ENCODE data around the gene CLIP1.
"Not testable (repeated sequence)": the region's sequence is repeated elsewhere in the genome, so short reads cannot be mapped to it uniquely, and the experiment has no call there.

The CLIP1 gene

DNA sequence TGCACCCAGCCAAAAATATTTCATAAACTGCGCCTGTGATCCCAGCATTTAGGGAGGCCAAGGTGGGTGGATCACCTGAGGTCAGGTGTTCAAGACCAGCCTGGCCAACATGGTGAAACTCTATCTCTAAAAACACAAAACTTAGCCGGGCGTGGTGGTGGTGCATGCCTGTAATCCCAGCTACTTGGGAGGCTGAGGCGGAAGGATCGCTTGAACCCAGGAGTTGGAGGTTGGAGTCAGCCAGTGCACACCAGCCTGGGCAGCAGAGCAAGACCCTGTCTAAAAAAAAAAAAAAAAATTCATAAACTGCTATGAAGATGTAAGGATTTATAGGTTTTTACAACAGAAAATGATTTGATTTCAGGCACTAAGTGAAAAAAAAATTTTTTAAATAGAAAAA is 6.6 kb upstream of the CLIP1 start:
- DNase-seq = not testable (repeated sequence)

DNA sequence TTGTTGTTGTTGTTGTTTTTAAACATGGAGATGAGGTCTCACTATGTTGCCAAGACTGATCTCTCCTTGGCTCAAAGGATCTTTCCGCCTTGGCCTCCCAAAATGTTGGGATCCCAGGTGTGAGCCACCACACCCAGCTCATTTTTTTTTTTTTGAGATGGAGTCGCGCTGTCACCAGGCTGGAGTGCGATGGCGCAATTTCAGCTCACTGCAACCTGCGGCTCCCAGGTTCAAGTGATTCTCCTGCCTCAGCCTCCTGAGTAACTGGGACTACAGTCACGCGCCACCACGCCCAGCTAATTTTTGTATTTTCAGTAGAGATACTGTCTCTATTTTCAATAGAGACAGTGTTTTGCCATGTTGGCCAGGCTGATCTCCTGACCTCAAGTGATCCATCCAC is 4.9 kb upstream of the CLIP1 start:
- no peak for DNase-seq

GRCh38 chr12:122423258-122424165 is 1.0 kb upstream of the CLIP1 start:
- peak; percentile 35 to 38 for DNase-seq

DNA sequence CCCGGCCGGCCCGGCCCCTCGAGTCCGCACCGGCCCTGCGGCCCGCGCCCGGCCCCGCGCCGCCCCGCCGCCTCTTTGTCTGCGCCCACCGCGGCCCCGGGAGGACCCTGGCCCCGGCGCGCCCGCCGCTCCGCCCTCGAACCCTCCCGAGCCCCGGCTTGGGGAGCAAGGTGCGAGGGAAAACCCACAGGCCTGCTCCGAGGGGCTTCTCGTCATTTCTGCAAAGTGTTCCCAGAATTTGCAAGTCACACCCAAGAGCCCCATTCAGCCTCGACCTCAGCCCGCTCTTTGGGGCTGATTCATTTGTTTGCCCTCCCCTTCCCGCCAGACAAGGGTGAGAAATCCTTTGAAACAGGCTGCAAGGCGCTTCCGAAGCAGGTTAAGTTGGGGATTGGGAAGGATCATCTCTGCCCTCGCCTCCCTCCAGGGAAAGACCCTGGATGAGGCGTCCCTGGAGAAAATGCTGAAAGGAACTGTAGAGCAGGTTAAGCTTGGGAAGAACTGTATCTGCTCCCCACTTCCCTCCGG is 325 bp upstream of the CLIP1 start:
- peak; percentile 37 to 45 for DNase-seq

- DNase-seq = no peak
Measured at GRCh38 chr12:122421187-122421820, 1.2 kb downstream of the CLIP1 start.

- DNase-seq = no peak
Measured at GRCh38 chr12:122420471-122421162, 1.9 kb downstream of the CLIP1 start.

- not testable (repeated sequence) for DNase-seq
Measured at GRCh38 chr12:122419094-122419493, 3.4 kb downstream of the CLIP1 start.

- not testable (repeated sequence) for DNase-seq
Measured at GRCh38 chr12:122415665-122416064, 6.8 kb downstream of the CLIP1 start.

DNA sequence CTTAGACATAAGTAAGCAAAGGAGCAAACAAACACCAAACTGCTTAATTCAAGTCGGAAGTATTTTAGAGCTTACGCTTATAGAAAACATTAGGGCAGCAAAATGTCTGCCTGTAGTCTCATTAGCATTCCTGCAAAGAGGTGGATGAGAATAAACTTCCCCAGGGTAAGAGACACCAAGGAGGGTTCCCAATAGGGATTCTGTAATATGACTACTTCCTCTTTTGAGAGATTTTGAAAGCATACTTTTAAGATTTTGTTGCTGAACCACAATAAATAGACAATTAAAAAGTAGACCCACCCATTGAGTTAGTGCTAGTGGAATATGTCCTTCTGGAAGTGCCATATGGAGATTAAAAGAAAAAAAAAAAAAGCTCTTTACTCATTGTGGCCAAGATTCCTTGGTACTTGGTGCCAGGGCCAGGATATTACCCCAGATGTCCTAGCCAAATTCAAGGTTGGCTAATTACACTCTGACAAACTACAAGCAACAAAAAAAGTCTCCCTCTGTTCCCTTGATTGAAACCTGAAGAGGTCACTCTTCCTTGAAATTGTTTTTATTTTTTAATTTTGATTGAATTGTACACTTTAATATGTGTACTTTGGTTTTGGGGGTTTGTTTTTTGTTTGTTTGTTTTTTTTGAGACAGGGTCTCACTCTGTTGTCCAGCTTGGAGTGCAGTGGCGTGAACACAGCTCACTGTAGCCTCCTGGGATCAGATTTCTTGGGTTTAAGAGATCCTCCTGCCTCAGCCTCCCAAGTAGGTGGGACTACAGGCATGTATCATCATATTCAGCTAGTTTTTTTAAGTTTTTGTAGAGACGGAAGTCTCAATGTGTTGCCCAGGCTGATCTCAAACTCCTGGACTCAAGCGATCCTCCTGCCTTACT is 8.7 kb downstream of the CLIP1 start:
- DNase-seq = no peak

DNA sequence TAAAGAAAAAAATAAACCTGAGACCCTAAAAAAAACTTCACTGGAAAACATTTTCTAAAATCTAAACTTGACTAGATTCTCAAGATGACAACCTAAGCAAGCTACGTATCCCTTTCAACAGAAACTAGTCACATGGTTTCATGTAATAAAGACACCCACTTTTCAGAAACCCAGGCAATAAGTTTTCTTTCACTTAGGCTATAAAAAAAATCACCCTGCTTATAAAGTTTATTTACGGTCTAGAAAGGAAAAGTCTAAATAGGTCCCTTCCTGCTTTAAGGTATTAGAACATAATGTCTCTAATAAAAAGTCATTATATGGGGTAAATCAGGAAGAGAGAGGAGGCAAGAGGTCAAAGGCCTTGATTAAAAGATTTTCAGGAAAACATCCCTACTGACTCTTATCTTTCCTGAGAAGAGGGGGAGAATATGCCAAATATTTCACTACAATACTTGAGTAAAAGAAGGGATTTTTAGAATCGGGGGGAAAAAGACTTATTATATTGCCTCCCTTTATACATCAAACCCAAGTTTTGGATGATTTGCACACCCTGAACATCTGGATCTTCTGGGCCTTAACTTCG is 9.5 kb downstream of the CLIP1 start:
- no peak for DNase-seq

DNA sequence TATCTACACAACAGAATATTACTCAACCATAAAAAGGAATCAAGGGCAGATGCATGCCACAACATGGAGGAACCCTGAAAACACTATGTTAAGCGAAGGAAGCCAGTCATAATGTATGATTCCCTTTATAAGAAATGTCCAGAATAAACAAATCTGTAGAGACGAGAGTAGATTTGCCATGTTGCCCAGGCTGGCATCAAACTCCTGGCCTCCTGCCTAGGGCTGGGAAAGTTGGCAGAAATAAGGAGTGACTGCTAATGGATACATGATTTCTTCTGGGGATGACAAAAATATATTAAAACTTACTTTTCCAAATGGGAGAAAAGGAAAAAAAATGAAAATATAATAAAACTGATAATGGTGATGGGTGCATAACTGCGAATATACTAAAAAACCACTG is 10.9 kb downstream of the CLIP1 start:
- DNase-seq = no peak

DNA sequence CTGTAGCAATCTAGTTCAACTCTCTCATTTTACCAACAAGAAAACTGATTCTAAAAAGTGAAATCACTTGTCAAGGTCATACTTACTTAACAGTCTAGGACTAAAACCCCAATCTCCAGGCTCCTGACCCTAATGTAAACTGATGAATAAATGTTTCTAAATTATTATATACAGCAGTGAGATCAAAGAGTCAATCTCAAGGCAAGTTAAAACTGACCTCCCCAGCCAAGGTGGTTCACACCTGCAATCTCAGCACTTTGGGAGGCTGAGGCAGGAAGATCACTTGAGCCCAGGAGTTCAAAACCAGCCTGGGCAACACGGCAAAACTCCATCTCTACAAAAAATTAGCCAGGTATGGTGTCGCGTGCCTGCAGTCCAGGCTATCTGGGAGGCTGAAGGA is 15.3 kb downstream of the CLIP1 start:
- no peak for DNase-seq

DNA sequence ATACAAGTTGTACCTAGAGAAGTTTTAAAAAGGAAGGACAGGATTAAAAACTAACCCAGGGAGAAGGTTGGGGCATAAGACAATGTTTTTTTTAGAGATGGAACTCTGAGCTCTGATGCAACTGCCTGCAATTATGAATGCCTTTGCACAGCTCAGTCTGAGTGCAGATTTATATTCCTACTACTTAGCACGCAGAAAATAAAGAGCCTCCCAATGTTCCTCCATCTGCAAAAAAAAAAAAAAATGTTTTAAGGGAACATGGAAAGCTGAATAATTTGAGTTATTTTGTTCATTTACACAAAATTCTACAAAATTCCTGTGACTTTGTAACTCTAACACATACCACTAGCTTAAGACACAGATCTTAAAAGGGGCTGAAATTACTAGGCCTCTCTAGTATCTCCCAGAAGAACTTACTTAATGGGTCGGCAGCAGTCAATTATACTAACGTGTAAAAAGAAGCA is 15.7 kb downstream of the CLIP1 start:
- no peak for DNase-seq

GRCh38 chr12:122403831-122404230 is 18.6 kb downstream of the CLIP1 start:
- no peak for DNase-seq

GRCh38 chr12:122403115-122403770 is 19.2 kb downstream of the CLIP1 start:
- DNase-seq = no peak

GRCh38 chr12:122402264-122402663 is 20.2 kb downstream of the CLIP1 start:
- DNase-seq = no peak

DNA sequence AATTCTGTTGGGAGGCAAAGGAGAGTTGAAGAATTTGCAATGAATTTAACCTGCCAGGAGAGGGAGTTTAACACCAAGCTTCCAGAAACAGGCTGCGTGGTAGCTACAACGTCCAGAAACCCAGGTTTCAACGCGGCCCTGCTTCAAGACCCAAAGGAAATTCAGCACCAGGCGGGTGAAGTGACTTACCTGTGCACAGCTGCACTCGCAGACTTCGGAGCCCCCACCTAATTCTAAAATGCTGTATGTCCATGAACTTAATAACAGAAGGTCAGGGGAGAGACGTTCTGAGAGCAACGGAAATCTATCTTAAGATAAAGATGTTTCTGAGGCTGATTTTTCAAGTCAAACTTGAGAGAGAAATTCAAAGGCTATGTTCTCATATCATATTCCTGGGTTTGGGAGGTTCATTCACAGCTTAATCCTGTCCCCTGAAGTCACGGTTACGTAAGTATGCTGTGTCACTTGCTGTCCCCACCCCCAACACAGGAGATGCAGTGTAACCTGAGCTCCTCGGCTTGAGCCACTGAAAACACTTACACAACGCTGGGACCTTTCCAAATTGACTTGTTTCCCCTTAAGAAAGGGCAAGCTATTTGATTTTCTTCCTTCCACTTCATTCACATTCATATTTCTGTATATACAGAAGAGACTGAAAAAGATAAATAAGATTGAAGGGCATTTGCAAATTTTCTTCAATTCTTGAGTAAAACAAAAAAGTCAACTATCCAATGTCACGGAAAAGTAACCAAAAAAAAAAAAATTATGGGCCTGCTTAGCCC is 22.7 kb downstream of the CLIP1 start:
- peak; percentile 84 to 89 for DNase-seq

GRCh38 chr12:122399254-122399591 is 23.2 kb downstream of the CLIP1 start:
- DNase-seq = no peak

GRCh38 chr12:122397981-122398380 is 24.5 kb downstream of the CLIP1 start:
- DNase-seq = not testable (repeated sequence)

GRCh38 chr12:122395319-122395718 is 27.1 kb downstream of the CLIP1 start:
- DNase-seq = no peak

Measured in SHP77 (cell line).